ENCODE results near the gene RNF141.

RNF141 gene

DNA sequence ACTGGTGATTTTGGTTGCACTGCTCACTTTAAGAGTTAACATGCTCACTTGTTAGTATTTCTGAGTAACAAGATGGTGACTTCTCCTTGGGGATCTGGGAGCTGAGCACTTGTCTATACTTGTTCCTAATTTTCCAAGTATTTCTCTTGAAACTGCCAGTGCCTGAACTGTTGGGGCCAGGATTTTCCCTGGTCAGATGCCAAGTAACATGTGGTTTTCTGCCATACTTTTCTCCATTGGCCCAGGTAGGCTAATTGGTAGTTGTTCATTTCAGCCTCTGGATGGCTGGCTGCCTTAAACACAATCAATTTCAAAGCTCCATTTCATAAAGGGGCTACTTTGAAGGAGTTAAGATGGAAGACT lies 35.0 kb downstream of the RNF141 start:
- TF ChIP-seq, protein P1, sequence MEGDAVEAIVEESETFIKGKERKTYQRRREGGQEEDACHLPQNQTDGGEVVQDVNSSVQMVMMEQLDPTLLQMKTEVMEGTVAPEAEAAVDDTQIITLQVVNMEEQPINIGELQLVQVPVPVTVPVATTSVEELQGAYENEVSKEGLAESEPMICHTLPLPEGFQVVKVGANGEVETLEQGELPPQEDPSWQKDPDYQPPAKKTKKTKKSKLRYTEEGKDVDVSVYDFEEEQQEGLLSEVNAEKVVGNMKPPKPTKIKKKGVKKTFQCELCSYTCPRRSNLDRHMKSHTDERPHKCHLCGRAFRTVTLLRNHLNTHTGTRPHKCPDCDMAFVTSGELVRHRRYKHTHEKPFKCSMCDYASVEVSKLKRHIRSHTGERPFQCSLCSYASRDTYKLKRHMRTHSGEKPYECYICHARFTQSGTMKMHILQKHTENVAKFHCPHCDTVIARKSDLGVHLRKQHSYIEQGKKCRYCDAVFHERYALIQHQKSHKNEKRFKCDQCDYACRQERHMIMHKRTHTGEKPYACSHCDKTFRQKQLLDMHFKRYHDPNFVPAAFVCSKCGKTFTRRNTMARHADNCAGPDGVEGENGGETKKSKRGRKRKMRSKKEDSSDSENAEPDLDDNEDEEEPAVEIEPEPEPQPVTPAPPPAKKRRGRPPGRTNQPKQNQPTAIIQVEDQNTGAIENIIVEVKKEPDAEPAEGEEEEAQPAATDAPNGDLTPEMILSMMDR (IDR thresholded peaks at IDR 0.05; ENCODE audit: low read depth, low read length, missing control alignments): no peak
- H3K4me3 ChIP-seq (replicated peaks; ENCODE audit: low read depth, low read length): no peak overlapping the region
- DNase-seq (ENCODE audit: extremely low read depth, low read depth): no peak

DNA sequence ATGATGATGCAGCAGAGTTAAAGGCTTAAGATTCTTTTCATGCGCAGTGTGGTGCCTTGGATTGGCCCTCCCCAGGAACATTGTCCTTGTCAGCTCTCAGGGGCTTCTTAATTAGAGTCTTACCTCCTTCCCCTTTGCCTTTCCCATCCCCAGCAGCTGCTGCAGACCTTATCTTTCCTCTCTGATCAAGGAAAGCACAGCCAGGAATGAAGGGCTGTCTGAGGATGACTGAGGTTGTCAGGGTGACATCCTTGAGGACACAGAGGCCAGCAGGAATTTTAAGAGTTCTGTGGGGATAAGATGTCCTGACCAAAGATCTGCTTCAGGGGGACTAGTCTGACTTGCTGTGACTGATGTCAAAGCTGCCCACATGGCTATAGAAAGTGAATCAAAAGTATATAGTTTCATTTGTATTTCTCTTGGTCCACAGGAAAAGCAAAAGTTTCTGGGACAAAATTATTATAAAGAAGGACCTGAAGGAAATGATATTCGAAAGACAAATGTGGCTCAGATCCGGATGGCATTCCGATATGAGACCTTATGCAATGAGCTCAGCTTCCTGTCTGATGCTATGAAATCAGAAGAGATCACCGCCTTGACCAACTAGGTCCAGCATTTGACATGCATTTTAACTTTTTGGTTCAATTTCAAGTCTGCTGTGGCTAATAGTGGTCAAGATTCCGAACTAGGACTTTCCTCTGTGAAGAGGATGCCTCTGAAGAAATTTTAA lies 35.5 kb downstream of the RNF141 start:
- no peak overlapping the region for H3K4me3 ChIP-seq (replicated peaks; ENCODE audit: low read depth, low read length)
- TF ChIP-seq, protein P1 (IDR thresholded peaks at IDR 0.05; ENCODE audit: low read depth, low read length, missing control alignments): no peak
- no peak for DNase-seq (ENCODE audit: extremely low read depth, low read depth)

DNA sequence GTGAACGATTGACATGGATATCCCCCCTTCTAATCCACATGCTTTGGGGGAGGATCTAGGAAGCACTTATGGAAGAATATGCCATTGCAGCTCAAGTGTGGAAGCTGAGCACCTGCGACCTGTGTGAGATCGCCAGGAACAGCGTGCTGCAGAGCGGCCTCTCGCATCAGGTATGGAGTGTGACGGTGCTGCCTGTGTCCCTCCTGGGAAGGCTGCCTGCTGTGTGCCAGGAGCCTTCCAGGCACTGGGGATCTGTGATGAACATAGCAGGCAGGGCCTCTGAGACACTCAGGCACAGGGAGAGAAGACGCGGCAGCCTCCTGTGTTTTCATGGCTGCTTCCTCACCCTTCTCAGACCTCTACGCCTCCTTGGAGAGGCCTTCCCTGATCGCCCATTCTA lies 36.5 kb downstream of the RNF141 start:
- no peak overlapping the region for H3K4me3 ChIP-seq (replicated peaks; ENCODE audit: low read depth, low read length)
- TF ChIP-seq, protein P1 (IDR thresholded peaks at IDR 0.05; ENCODE audit: low read depth, low read length, missing control alignments): no peak
- no peak for DNase-seq (ENCODE audit: extremely low read depth, low read depth)

DNA sequence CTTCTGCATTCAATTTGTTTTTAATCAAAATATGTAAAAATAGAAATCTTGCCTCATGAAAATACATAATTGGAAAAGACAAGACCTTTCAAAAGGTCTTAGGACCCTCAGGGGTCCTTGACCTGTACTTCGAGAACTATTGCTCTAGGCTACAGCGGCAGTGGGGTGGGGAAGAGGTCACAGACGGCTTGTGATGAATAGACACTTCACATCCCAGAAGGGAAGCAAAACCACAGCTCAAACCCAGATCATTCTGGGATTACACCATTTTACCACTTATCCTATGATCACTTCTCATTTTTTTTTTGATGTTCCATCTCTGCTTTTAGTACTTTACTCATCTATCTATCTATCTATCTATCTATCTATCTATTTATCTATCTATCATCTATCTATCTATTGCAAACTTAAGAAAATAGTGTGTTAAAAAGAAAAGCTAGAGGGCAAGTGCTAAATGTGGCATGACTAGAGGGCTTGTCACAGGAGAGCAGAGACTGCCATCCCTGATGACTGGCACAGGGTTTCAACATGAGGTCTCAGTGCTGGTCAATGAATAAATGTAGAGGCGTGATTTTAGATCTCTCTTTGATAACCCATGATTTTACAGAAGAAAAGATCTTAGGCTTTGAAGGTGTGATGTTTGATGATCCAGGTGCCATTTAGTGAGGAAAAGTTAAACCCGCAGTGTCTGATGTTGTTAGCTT lies 37.1 kb downstream of the RNF141 start:
- no peak overlapping the region for H3K4me3 ChIP-seq (replicated peaks; ENCODE audit: low read depth, low read length)
- no peak for DNase-seq (ENCODE audit: extremely low read depth, low read depth)
- TF ChIP-seq, protein P1 (IDR thresholded peaks at IDR 0.05; ENCODE audit: low read depth, low read length, missing control alignments): no peak

DNA sequence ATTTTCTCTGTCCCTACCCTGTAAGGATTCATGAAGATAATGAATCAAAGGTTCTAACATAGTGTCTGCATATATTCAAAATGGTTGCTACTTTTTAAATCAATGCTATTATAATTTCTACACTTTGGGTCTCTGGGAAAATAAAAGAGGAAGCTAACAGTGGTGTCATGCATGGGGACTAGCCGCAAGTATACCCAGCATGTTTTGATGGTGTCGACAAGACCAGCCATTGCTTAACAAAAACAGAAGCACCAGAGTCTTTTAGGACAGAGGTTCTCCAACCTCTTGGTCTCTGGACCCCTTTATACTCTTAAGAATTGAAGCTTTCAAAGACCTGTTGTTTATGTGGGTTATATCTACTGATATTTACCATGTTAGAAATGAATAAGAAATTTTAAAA lies 37.8 kb downstream of the RNF141 start:
- no peak overlapping the region for H3K4me3 ChIP-seq (replicated peaks; ENCODE audit: low read depth, low read length)
- no peak for DNase-seq (ENCODE audit: extremely low read depth, low read depth)
- TF ChIP-seq, protein P1 (IDR thresholded peaks at IDR 0.05; ENCODE audit: low read depth, low read length, missing control alignments): no peak

DNA sequence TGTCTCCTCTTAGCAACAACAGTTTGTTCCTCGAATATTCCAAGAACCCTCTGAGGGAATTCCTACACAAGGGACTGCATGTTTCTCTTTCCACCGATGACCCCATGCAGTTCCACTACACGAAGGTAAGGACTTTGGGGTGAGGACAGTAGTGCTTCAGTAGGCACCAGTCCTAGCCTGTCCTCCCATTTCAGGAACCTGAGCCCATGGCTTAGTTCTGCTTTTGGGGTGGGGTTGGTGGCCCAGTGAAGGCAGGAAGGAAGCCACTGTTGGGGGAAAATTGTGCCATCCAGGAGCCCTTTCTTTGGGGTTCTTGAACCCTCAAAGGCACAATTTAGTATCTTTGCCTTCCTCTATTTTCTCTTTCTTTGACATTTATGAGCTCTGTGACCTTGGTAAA lies 38.2 kb downstream of the RNF141 start:
- H3K4me3 ChIP-seq (replicated peaks; ENCODE audit: low read depth, low read length): no peak overlapping the region
- DNase-seq (ENCODE audit: extremely low read depth, low read depth): no peak
- TF ChIP-seq, protein P1 (IDR thresholded peaks at IDR 0.05; ENCODE audit: low read depth, low read length, missing control alignments): no peak

Data from HFF-Myc (cell line).